NCI-H1694 (cell line): ENCODE data around the gene ACKR3.

Experiments
- DNase-seq: peaks from one replicate; lab custom pipeline; 2025; lab: John Stamatoyannopoulos, UW

Gene ACKR3

GRCh38 chr2:236631856-236632291 lies 62.2 kb downstream of the ACKR3 start:
- no peak for DNase-seq
